OCI-LY1 (cell line): ENCODE data around the gene SLC51B.

Experiments
- H2AFZ ChIP-seq: fragments of 200-600 bp; sonication (generic), shearing (Covaris generic); 2 replicates; pipeline ENCODE4 v1.6.0; 2014; ENCODE audit warnings: antibody characterized with exemption, mild to moderate bottlenecking, low read length
- H3F3A ChIP-seq: fragments of 200-600 bp; sonication (generic), shearing (Covaris generic); 2 replicates; pipeline ENCODE4 v1.6.0; 2014; ENCODE audit warnings: mild to moderate bottlenecking, antibody characterized with exemption, low read length, moderate library complexity; ENCODE audit not compliant: insufficient read depth
- H3K27ac ChIP-seq: fragments of 200-600 bp; sonication (generic); 2 replicates; pipeline ENCODE4 v1.5.1; 2014; ENCODE audit warnings: low read length, mixed run types, mild to moderate bottlenecking, low read depth; ENCODE audit not compliant: poor library complexity, severe bottlenecking
- H3K27me3 ChIP-seq: fragments of 200-600 bp; sonication (generic); 2 replicates; pipeline ENCODE4 v1.6.0; 2014; ENCODE audit warnings: antibody characterized with exemption, mild to moderate bottlenecking, low read length, moderate library complexity; ENCODE audit not compliant: insufficient read depth
- H3K36me3 ChIP-seq: fragments of 200-600 bp; sonication (generic); 2 replicates; pipeline ENCODE4 v1.6.1; 2014; ENCODE audit warnings: mild to moderate bottlenecking, antibody characterized with exemption, low read length, moderate library complexity, mixed read lengths; ENCODE audit not compliant: insufficient read depth
- H3K4me1 ChIP-seq: fragments of 200-600 bp; sonication (generic); 2 replicates; pipeline ENCODE4 v1.5.1; 2014; ENCODE audit warnings: mild to moderate bottlenecking, low read length, moderate library complexity; ENCODE audit not compliant: insufficient read depth, severe bottlenecking
- H3K4me2 ChIP-seq: fragments of 200-600 bp; sonication (generic), shearing (Covaris generic); 2 replicates; pipeline ENCODE4 v1.6.1; 2014; ENCODE audit warnings: low read length
- H3K4me3 ChIP-seq: fragments of 200-600 bp; sonication (generic); 2 replicates; pipeline ENCODE4 v1.5.1; 2014; ENCODE audit warnings: low read length, low read depth, mild to moderate bottlenecking, mixed read lengths; ENCODE audit not compliant: poor library complexity, severe bottlenecking
- H3K79me2 ChIP-seq: fragments of 200-600 bp; shearing (Covaris generic); 2 replicates; pipeline ENCODE4 v1.6.1; 2016; ENCODE audit warnings: mixed run types, low read length, mixed read lengths; ENCODE audit not compliant: insufficient read depth
- H3K9ac ChIP-seq: fragments of 200-600 bp; sonication (generic), shearing (Covaris generic); 2 replicates; pipeline ENCODE4 v1.6.1; 2014; ENCODE audit warnings: mild to moderate bottlenecking, low read length, mixed read lengths
- H3K9me2 ChIP-seq: fragments of 200-600 bp; sonication (generic), shearing (Covaris generic); 2 replicates; pipeline ENCODE4 v1.6.1; 2014; ENCODE audit warnings: low read depth, mild to moderate bottlenecking, low read length, mixed read lengths
- H3K9me3 ChIP-seq: fragments of 200-600 bp; shearing (Covaris generic); 2 replicates; pipeline ENCODE4 v1.6.1; 2014; ENCODE audit warnings: low read length, mixed read lengths
- H4K20me1 ChIP-seq: fragments of 200-600 bp; sonication (generic), shearing (Covaris generic); 2 replicates; pipeline ENCODE4 v1.6.0; 2016; ENCODE audit warnings: mild to moderate bottlenecking, low read length; ENCODE audit not compliant: insufficient read depth
- EZH2 ChIP-seq: fragments of 200-600 bp; sonication (generic), shearing (Covaris generic); IDR thresholded peaks from 2 replicates; pipeline ENCODE4 v1.8.0; 2017; ENCODE audit warnings: borderline replicate concordance, mixed run types, mild to moderate bottlenecking, antibody characterized with exemption, low read length, moderate library complexity, mixed read lengths
- TF ChIP-seq, protein P1 (sequence below): fragments of 200-600 bp; sonication (generic), shearing (Covaris generic); IDR thresholded peaks from 2 replicates; pipeline ENCODE4 v1.5.1; 2017; ENCODE audit warnings: mild to moderate bottlenecking, antibody characterized with exemption, low read length, moderate library complexity, mixed read lengths

Gene SLC51B

DNA sequence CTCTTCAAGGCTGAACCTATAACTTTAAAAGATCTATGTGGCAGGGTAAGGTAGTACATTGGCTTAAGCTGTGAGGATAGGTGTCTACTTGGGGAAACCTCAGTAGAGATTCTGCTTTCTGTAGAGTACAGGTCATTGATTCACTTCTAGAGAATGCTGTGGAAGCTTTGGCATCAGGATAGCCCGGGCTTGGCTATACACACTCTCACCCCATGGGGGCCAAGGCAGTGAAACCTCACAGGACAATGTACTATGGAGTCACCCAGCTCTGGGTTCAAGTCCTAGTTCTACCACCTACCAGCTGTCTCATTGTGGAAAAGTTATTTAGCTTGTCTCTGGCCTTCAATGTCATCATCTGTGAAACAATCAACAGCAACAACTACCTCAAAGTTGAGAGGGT, 24.8 kb upstream of the SLC51B start:
- no peak overlapping the region for H3K4me2 ChIP-seq
- H3K79me2 ChIP-seq, result no peaks in the 10 kb centered on the region
- H3K9me3 ChIP-seq, result no peaks in the 10 kb centered on the region
- H3K27ac ChIP-seq, result no peak overlapping the region
- H3K4me1 ChIP-seq, result no peaks in the 10 kb centered on the region
- TF ChIP-seq, protein P1, sequence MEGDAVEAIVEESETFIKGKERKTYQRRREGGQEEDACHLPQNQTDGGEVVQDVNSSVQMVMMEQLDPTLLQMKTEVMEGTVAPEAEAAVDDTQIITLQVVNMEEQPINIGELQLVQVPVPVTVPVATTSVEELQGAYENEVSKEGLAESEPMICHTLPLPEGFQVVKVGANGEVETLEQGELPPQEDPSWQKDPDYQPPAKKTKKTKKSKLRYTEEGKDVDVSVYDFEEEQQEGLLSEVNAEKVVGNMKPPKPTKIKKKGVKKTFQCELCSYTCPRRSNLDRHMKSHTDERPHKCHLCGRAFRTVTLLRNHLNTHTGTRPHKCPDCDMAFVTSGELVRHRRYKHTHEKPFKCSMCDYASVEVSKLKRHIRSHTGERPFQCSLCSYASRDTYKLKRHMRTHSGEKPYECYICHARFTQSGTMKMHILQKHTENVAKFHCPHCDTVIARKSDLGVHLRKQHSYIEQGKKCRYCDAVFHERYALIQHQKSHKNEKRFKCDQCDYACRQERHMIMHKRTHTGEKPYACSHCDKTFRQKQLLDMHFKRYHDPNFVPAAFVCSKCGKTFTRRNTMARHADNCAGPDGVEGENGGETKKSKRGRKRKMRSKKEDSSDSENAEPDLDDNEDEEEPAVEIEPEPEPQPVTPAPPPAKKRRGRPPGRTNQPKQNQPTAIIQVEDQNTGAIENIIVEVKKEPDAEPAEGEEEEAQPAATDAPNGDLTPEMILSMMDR, result no peak
- TF ChIP-seq EZH2, result no peak
- no peaks in the 10 kb centered on the region for H3F3A ChIP-seq
- H3K9ac ChIP-seq, result no peak overlapping the region
- H3K27me3 ChIP-seq, result no peaks in the 10 kb centered on the region
- H3K36me3 ChIP-seq, result peaks cover 61% of the 10 kb centered on the region
- no peaks in the 10 kb centered on the region for H4K20me1 ChIP-seq
- H3K4me3 ChIP-seq, result no peak overlapping the region
- no peak overlapping the region for H2AFZ ChIP-seq
- no peaks in the 10 kb centered on the region for H3K9me2 ChIP-seq

DNA sequence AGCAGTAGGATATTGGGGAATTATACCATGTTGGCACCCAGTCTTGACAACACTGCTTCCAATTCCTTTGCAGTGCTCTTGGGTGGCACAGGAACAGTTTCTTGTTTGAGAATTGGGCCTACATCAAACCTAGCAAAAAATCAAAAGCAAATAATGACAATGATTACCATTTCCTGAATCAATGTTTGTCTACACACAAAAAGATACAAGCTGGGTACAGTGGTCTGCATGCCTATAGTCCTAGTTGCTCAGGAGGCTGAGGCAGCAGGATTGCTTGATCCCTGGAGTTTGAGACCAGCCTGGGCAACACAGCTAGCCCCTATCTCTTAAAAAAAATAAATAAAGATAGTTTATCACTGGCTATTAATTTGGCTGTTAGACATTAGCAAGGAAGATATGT, 23.7 kb upstream of the SLC51B start:
- no peaks in the 10 kb centered on the region for H3K9me2 ChIP-seq
- H3K9me3 ChIP-seq, result no peaks in the 10 kb centered on the region
- peaks cover 61% of the 10 kb centered on the region for H3K36me3 ChIP-seq
- H3K79me2 ChIP-seq, result no peaks in the 10 kb centered on the region
- H3K9ac ChIP-seq, result no peak overlapping the region
- no peaks in the 10 kb centered on the region for H3K27me3 ChIP-seq
- H3K4me2 ChIP-seq, result no peak overlapping the region
- no peaks in the 10 kb centered on the region for H4K20me1 ChIP-seq
- no peaks in the 10 kb centered on the region; the same call in 1 of the 2 replicates for H3F3A ChIP-seq
- H3K4me1 ChIP-seq, result no peaks in the 10 kb centered on the region
- no peak overlapping the region for H3K27ac ChIP-seq
- TF ChIP-seq, protein P1, result no peak
- no peak overlapping the region for H2AFZ ChIP-seq
- H3K4me3 ChIP-seq, result no peak overlapping the region

DNA sequence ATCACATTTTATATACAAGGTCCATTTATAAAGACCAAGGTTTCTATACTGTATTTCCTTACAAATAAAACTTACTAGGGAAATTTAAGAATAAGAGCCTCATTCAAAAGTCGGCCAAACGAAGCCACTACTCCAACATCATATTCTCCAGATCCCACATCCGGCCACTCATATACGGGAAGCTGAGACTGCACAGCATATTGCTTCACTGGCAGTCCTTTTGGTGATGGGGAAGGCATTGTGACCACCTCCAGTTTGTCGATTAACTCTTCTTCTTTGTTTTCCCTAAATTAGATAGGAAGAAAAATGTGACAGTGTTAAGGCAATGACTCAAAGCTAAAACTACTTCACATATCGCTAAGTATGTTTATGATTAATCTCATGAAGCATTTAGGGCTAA, 18.4 kb upstream of the SLC51B start:
- Histone ChIP-seq H3F3A (no peaks in the 10 kb centered on the region; the same call in 1 of the 2 replicates), H3K27me3 (no peaks in the 10 kb centered on the region), H3K36me3 (peaks cover 28% of the 10 kb centered on the region), H3K4me3 (no peak overlapping the region), H3K79me2 (peaks cover 5% of the 10 kb centered on the region), H3K9ac (no peak overlapping the region), H2AFZ (no peak overlapping the region), H3K4me2 (no peak overlapping the region), H3K9me3 (no peaks in the 10 kb centered on the region), H4K20me1 (no peaks in the 10 kb centered on the region), H3K27ac (no peak overlapping the region), H3K4me1 (peaks cover 12% of the 10 kb centered on the region), H3K9me2 (no peaks in the 10 kb centered on the region)
- TF ChIP-seq, protein P1, result no peak
- TF ChIP-seq EZH2, result no peak
